HG03064 (cell line): ENCODE measurements around the gene NKX6-2.
"Not testable (repeated sequence)": the region's sequence is repeated elsewhere in the genome, so short reads cannot be mapped to it uniquely, and the experiment has no call there.

Experiments used
- ATAC-seq: cut with Tn5 transposase; IDR thresholded peaks from one replicate; pipeline ENCODE4 v1.9.1; 2021; ENCODE audit warnings: low read depth; ENCODE audit not compliant: unreplicated experiment

The NKX6-2 gene

GRCh38 chr10:132783940-132784865 lies 1.7 kb downstream of the NKX6-2 start:
- ATAC-seq: no peak

DNA sequence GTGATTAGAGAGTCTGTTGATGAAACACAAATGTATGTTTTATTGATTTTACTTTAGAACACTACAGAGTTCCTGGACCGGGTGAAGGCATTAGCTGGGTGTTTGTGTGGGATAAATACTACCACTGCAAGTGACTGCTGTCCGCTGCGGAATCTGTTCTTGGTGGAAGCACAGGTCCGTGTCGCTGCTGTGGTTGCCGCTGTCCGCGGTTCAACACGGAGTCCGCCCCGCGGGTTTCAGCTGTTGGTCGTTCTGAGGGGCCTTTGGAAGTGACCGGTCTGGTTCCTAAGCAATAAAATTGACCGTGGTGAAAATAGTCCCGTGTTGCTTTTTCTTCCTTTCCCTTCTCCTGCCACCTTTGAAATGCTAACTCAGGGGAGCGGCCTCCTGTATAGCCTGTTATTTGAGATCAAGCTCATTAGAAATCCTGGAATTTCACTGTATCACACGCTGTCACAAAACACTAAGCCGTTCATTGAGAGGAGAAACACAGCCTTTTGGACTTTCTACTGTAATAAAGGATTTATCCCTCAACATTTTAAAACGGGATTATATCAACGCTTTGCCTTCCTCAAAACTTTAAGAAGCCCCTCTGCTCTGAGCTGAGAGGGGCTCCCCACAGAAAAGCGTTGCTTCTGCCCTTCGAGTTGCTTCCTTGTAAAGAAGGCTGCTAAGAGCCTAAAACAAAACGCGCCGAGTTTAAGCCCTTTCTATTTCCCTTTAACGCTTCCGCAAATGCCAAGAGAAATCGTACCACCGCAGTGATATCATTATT lies 2.6 kb downstream of the NKX6-2 start:
- no peak for ATAC-seq

DNA sequence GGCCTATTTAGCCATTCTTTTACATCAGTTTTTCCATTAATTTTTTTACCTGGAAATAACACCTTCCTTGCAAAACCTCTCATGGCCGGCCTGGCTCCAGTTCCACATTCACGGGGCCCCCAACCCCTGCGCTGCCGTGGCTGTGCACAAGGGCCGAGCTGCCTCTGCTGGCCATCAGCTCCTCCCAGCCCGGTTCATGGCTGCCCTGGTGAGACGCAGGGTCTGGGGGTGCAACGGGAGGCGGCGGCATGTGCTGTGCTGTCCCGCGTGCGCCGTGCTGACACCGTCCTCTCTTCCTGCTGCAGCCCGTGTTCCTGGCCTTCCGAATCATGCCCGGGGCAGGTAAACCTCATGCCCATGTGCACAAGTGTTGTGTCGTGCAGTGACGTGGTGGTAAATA lies 4.4 kb downstream of the NKX6-2 start:
- ATAC-seq: no peak

- no peak for ATAC-seq
Measured at GRCh38 chr10:132780356-132780755, 5.6 kb downstream of the NKX6-2 start.

- no peak for ATAC-seq
Measured at GRCh38 chr10:132779549-132780294, 6.2 kb downstream of the NKX6-2 start.

DNA sequence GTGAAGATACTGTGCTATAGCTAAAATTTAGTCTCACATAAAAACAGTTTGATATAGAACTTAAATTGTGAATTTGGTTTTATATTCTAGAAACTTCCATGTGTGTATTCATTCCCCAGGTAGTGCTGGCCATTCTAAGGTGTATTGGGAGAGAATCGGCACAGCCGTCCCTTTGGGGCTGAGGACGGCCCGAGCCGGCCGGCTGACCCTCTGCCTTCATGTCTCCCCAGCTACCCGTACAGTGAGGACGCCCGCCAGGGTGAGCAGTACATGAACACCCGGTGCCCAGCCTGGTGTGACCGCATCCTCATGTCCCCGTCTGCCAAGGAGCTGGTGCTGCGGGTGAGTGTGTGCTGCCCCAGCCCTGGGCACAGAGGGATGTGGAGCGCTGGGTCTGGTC lies 8.5 kb downstream of the NKX6-2 start:
- ATAC-seq: no peak

- no peak for ATAC-seq
Measured at GRCh38 chr10:132776821-132777220, 9.1 kb downstream of the NKX6-2 start.

- no peak for ATAC-seq
Measured at GRCh38 chr10:132776186-132776585, 9.8 kb downstream of the NKX6-2 start.

GRCh38 chr10:132774902-132775863 lies 10.8 kb downstream of the NKX6-2 start:
- no peak for ATAC-seq

GRCh38 chr10:132774181-132774901 lies 11.6 kb downstream of the NKX6-2 start:
- ATAC-seq: no peak

- not testable (repeated sequence) for ATAC-seq
Measured at GRCh38 chr10:132772816-132773215, 13.1 kb downstream of the NKX6-2 start.

DNA sequence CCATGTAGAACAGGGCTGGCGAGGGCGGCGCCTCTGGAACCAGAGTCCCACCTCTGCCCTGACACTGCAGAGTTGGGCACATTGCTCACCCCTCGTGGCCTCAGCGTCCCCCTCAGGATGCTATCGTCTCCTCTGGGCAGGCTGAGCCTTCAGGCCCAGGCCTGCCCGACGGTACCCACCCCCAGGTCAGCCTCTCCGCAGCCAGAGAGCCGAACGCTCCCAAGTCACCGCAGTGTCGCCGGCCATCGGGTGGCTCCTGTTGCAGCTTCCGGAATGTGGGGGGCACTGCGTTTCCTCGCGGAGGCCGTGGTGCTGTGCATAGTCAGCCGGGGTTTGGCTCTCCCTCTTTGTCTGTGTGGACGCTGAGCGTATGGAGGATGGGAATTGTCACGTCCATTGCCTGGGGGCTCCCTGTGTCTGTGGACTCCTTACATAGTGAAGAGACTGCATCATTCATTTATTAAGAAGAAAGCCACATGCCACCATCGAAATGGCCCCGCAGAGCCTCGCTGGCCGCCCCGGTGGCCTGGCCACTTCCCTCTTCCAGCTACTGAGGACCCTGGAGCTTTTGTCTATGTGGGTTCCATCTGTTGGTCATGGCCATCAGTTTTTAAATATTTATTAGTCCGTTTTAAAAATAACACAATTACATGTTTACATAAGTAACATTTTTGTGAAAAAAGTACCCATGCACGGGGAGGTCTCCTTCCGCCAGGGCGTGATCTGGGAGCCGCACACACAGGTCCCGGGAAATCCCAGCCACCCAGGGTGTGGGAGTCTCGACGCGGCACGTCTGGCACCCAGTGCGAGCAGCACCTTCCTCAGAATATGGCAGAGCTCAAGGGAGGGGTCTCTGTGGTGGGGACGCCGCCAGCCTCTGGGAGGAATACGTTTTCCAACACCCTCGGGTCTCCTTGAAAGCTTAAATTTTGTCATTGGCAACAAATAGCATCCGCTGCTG lies 15.6 kb downstream of the NKX6-2 start:
- no peak for ATAC-seq

- no peak for ATAC-seq
Measured at GRCh38 chr10:132768346-132769248, 17.4 kb downstream of the NKX6-2 start.

DNA sequence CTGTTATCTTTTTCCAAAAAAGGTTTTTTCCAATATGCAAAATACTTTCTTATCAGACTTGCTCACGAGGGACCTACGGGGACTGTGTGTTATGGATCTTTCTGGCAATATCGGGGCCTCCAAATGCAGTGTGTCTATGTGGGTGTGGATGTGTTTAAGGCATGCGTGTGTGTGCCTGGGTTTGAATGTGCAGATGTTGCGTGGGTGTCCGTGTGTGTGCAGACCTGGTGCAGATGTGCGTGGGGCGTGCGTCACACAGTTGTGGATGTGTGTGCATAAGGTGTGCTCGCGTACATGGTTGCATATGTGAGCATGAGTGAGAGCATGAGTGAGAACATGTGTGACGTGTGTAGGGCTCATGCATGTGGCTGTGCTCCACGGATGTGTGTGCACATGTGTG lies 19.7 kb downstream of the NKX6-2 start:
- no peak for ATAC-seq

GRCh38 chr10:132765435-132765834 lies 20.5 kb downstream of the NKX6-2 start:
- no peak for ATAC-seq

GRCh38 chr10:132764108-132764507 lies 21.8 kb downstream of the NKX6-2 start:
- no peak for ATAC-seq

DNA sequence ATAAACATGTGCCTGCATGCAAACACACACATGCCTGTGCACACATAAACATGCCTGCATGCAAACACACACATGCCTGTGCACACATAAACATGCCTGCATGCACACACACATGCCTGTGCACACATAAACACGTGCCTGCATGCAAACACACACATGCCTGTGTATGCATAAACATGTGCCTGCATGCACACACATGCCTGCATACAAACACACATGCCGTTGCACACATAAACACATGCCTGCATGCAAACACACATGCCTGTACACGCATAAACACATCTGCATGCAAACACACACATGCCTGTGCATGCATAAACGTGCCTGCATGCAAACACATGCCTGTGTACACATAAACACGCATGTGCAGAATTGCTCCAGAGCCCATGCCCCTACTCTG lies 22.4 kb downstream of the NKX6-2 start:
- ATAC-seq: no peak
